Measurements from ENCODE around the gene ZKSCAN1.

The ZKSCAN1 gene

GRCh38 chr7:100040575-100040974 is 25.2 kb downstream of the ZKSCAN1 start:
- no peak for DNase-seq

GRCh38 chr7:100044718-100045117 is 29.3 kb downstream of the ZKSCAN1 start:
- peak; percentile 17 for DNase-seq

DNA sequence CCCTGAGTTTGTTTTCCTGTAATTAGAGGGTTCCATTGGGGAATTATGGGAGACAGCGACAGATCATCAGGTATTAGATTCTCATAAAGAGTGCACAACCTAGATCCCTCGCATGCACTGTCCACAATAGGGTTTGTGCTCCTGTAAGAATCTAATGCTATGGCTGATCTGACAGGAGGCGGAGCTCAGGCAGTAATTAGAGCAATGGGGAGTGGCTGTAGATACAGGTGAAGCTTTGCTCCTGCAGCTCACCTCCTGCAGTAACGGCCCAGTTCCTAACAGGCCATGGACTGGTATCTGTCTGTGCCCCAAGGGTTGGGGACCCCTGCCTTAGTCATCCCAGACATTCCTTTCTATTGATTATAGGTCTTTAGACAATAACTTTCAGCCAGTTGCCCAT is 33.3 kb downstream of the ZKSCAN1 start:
- DNase-seq = no peak

GRCh38 chr7:100049441-100050291 is 34.3 kb downstream of the ZKSCAN1 start, which contains the start of gene ZSCAN21:
Gene ZSCAN21 (plus strand): TSS chr7:100049774. CDS start chr7:100057007, 7,233 bp downstream.
- peak; percentile 87 for DNase-seq

- no peak for DNase-seq
Measured at GRCh38 chr7:100051611-100052010, 36.2 kb downstream of the ZKSCAN1 start.

GRCh38 chr7:100053215-100053614 is 37.8 kb downstream of the ZKSCAN1 start:
- DNase-seq = peak; percentile 79

DNA sequence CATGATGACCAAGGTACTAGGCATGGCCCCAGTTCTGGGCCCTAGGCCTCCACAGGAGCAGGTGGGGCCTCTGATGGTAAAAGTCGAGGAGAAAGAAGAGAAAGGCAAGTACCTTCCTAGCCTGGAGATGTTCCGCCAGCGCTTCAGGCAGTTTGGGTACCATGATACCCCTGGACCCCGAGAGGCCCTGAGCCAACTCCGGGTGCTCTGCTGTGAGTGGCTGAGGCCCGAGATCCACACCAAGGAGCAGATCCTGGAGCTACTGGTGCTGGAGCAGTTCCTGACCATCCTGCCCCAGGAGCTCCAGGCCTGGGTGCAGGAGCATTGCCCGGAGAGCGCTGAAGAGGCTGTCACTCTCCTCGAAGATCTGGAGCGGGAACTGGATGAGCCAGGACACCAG is 41.6 kb downstream of the ZKSCAN1 start:
- DNase-seq = no peak

- no peak for DNase-seq
Measured at GRCh38 chr7:100059251-100059739, 43.9 kb downstream of the ZKSCAN1 start.

- DNase-seq = no peak
Measured at GRCh38 chr7:100061518-100062193, 46.3 kb downstream of the ZKSCAN1 start.

DNA sequence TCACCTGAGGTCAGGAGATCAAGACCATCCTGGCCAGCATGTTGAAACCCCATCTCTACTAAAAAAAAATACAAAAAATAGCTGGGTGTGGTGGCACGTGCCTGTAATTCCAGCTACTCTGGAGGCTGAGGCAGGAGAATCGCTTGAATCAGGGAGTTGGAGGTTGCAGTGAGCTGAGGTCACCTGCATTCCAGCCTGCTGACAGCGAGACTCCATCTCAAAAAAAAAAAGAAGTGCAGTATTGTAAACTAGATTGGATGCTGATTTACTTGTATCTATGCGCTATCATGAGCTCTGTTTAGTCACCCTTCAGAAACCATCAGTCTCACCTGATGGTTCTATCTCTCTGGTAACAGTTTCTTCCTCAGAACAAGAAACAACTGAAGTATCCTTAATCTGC is 48.0 kb downstream of the ZKSCAN1 start:
- no peak for DNase-seq

DNA sequence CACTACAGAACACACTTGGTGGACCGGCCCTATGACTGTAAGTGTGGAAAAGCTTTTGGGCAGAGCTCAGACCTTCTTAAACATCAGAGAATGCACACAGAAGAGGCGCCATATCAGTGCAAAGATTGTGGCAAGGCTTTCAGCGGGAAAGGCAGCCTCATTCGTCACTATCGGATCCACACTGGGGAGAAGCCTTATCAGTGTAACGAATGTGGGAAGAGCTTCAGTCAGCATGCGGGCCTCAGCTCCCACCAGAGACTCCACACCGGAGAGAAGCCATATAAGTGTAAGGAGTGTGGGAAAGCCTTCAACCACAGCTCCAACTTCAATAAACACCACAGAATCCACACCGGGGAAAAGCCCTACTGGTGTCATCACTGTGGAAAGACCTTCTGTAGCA is 48.8 kb downstream of the ZKSCAN1 start:
- DNase-seq = no peak

DNA sequence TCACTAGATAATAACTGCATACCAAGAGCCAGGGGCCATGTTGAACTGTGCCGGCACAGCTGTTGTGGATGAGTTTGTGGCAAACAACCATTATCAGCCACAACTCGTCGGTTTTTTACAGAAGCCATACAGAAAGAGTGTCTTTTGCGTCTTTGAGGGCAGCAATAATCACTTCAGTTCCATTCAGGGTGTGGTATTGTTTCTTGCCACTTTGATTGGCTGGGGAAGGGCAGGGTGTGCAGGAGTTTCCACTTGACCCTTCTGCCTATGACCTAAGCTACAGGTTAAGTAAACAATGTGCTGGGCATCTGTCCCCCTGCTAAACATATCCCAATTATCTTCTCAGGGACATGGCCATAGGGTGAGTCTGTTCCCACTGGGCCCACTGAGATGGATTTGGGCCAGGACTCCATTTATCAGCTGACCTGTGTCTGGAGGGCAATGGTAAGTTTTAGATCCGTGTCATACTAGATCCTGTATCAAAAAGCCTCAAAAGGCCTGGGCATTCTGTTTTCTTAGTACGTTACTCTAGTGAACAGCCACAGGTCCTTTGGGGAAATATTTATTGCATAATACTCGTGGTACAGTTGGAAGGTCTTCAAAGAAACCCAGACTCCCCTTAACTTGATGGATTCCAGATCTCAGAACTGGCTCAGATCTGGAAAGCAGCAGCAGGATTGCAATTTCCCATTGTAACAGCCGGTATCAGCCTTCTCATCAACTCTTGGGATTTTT is 50.2 kb downstream of the ZKSCAN1 start:
- no peak for DNase-seq

- DNase-seq = no peak
Measured at GRCh38 chr7:100066953-100067352, 51.6 kb downstream of the ZKSCAN1 start.

DNA sequence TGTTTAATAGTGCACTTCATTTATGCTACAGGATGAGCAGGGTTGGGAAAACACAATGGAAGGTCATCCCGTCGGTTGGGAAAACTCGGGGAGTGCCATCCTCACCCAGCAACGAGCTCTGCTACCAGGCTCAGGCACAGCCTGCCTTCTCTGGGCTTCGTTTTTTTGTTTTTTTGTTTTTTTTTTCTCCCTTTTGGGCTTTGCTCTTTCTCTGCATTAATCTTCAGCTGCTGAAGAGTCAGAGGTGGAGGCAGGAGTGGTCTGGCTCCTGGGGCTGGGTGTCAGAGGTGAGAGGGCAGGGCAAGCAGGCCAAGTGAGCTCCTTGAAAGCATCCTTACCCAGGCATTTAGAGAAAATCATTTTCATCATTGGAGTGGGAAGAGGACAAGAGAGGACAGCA is 54.6 kb downstream of the ZKSCAN1 start:
- no peak for DNase-seq

GRCh38 chr7:100071018-100071723 is 55.8 kb downstream of the ZKSCAN1 start:
- no peak for DNase-seq

DNA sequence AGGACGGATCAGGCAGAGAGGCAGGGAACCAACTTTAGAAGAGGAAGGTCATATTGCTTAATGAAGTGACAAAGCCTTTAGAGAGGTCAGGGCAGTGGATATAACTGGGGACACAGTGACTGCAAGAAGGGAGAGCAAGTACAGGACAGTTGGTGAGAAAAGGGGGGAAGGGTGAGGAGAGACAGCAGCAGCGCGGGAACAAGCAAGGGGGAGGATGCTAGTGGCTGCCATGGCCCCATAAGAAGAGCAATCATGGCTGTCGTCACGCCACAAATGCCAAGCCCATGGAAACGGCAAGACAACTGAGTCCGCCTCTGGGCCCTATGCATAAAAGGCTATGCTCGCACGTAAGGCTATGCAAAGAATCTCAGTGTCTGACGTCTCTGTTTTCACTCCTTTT is 57.1 kb downstream of the ZKSCAN1 start:
- no peak for DNase-seq

- DNase-seq = no peak
Measured at GRCh38 chr7:100074841-100075240, 59.4 kb downstream of the ZKSCAN1 start.

GRCh38 chr7:100075418-100075817 is 60.0 kb downstream of the ZKSCAN1 start:
- DNase-seq = no peak

- DNase-seq = no peak
Measured at GRCh38 chr7:100077205-100077604, 61.8 kb downstream of the ZKSCAN1 start.

DNA sequence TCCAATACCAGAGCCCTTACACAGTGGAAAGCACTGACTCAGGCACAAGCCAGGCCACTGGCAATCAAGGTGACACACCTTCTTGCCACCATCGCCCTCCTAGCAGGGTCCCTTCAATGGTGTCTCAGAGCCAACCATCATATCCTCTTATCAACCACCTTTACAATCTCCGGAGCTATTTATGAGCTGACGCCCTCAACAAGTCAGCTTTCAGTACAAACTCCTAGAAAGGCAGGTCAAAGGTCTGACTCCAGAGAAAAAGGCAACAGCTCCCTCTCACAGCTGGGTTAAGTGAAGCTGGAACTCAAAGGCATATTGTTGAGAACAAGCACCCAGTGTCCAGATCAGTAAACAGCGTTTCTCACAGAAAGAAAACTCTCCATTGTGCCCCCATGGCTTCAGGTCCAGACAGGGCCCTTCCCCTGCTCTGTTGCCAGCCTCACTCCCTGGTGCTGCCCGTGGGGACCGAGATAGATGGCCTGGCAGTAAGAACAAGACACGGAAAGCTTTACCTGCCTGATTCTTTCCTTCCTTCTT is 63.7 kb downstream of the ZKSCAN1 start:
- no peak for DNase-seq

DNA sequence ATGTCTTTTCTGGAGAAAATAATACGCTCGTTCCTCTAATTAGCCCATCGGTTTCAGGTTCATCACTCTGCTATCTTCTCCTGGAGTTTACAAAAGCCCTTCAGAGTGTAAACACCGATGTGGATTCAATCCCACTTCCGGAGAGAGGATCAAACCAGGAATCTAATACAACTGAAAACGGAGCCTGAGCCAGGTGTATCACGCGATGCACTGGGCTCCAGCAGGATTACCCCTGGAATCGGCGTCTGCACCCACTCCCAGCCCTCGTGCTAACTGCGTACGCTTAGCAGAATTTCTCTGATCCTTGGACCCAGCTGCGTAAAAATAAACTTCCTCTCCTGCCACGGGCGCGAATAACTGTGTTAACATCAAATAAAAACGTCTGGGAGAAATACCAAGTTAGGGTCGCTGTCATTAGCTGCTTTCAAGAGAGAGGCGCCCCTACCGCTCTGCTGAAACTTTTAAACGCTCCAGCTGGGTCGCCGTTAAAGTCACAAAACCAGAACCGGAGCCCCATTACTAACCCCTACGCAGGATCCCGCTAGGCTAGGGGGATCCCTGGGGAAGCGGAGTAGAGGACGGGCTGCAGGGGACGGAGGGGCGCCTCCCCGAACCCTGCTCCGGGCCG is 65.6 kb downstream of the ZKSCAN1 start:
- peak; percentile 51 for DNase-seq

DNA sequence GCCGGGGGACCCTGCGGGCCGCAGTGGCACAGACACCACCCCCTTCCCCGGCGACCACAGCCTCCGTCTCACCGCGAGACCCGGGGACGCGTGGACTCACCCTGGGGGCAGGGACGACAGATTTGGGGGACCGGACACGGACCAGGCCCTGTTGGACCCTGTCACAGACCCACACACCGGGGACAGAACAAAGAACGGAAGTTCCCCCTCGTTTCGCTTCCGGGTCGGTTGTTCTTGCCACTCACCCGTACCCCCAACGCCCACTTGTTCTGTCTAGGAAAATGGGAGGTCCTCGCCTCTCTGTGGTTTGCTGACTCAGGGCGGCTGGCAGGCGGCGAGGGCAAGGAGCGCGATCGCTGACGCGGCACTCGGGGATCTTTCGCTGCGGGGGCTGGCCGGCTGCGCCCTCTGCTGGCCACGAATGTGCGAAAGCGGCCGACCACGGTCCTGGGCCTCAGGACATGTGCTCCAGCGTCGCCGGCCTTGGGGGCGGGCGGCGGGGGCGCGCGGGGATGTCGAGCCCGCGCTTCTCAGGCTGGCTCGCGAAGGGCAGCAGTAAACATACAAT is 66.2 kb downstream of the ZKSCAN1 start, which contains the start of gene ZNF3:
TSS of gene ZNF3 (minus strand) at position 189 of the 568 bp plus-strand sequence. CDS start 4,366 bp downstream, outside the sequence.
- peak; percentile 99 for DNase-seq
